HFF-Myc (cell line): ENCODE data around the gene PIN1.

Source experiments
- DNase-seq: peaks from one replicate; pipeline ENCODE4 v3.0.0-alpha.2; 2011; ENCODE audit warnings: low read depth; ENCODE audit errors: extremely low read depth
- H3K4me3 ChIP-seq: replicated peaks from 2 replicates; pipeline ENCODE4 v1.5.1; 2011; ENCODE audit warnings: low read depth, mild to moderate bottlenecking, control low read depth, low read length
- CTCF ChIP-seq: IDR thresholded peaks from 2 replicates; pipeline ENCODE4 v1.5.1; 2012; ENCODE audit warnings: mild to moderate bottlenecking, low read depth, low read length, control low read depth; ENCODE audit errors: missing control alignments

PIN1 gene

GRCh38 chr19:9801976-9802375 is 33.1 kb upstream of the PIN1 start:
- no peak for DNase-seq
- TF ChIP-seq CTCF = no peak
- no peak overlapping the region for H3K4me3 ChIP-seq

- H3K4me3 ChIP-seq = no peak overlapping the region
- TF ChIP-seq CTCF = no peak
- no peak for DNase-seq
These were observed 28.3 kb upstream of the PIN1 start for GRCh38 chr19:9806803-9807202.

- DNase-seq = no peak
- TF ChIP-seq CTCF = no peak
These were observed 26.0 kb upstream of the PIN1 start for GRCh38 chr19:9808855-9809824.

DNA sequence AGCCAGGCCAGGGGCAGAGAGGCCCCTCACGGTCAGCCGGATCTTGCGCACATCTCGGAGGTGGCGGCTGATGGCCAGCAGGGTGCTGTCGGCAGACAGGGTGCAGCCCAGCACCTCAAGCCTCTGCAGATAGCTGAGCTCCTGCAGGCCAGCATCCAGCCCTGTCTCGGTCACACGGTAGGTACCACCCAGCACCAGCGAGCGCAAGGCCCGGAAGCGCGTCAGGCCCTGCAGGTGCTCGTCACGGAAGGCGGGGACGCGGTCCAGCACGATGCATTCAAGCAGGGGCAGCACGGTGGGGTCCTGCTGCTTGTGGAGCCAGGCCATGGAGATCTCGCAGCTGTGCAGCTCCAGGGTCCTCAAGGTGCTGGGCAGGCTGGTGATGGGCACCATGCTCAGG is 24.0 kb upstream of the PIN1 start:
- TF ChIP-seq CTCF = no peak
- DNase-seq = no peak
- no peak overlapping the region for H3K4me3 ChIP-seq

More at GRCh38 chr19:9808855-9809824, 26.0 kb upstream of the PIN1 start:
- H3K4me3 ChIP-seq = no peak overlapping the region

GRCh38 chr19:9818175-9818733 is 16.9 kb upstream of the PIN1 start:
- DNase-seq = no peak
- no peak for TF ChIP-seq CTCF
- H3K4me3 ChIP-seq = peak overlapping the region; percentile 99

- peak within 1 kb of the TSS; percentile 99 for H3K4me3 ChIP-seq
- no peak for TF ChIP-seq CTCF
- peak; percentile 96 for DNase-seq
These were observed 16.2 kb upstream of the PIN1 start, which contains the start of gene FBXL12 for GRCh38 chr19:9818734-9819595. Gene FBXL12, minus strand, starts transcription at chr19:9819079. Its CDS starts 266 bp downstream, at chr19:9818813.
